ENCODE results near the gene KRTAP10-8. TPM values are rescaled to one million over a fixed set of nuclear protein-coding genes. Genes with fewer than 3 reads are reported as not detected.
"Not testable (repeated sequence)": the region's sequence is repeated elsewhere in the genome, so short reads cannot be mapped to it uniquely, and the experiment has no call there.

The KRTAP10-8 gene
- total RNA-seq, 2 experiments from 2014 or later = not detected

GRCh38 chr21:44638506-44639330 is 26.8 kb downstream of the KRTAP10-8 start:
- POLR2A ChIA-PET, CTCF ChIA-PET: not testable (repeated sequence)

- POLR2A ChIA-PET = no interaction called here
- CTCF ChIA-PET = no interaction called here
These were observed 27.4 kb downstream of the KRTAP10-8 start for GRCh38 chr21:44639331-44639655.

GRCh38 chr21:44640761-44641160 is 28.9 kb downstream of the KRTAP10-8 start:
- CTCF ChIA-PET = no interaction called here
- POLR2A ChIA-PET = no interaction called here

GRCh38 chr21:44643741-44644310 is 31.9 kb downstream of the KRTAP10-8 start:
- ChIA-PET CTCF (no interaction called here), POLR2A (no interaction called here)

GRCh38 chr21:44644878-44645277 is 33.0 kb downstream of the KRTAP10-8 start:
- POLR2A ChIA-PET = no interaction called here
- CTCF ChIA-PET = no interaction called here

- POLR2A ChIA-PET, CTCF ChIA-PET: not testable (repeated sequence)
These were observed 34.7 kb downstream of the KRTAP10-8 start, which contains the start of gene KRTAP10-11 for GRCh38 chr21:44646366-44647221. Gene KRTAP10-11, plus strand, starts transcription at chr21:44646414. Its CDS starts 45 bp downstream, at chr21:44646459.

- ChIA-PET POLR2A (no interaction called here), CTCF (no interaction called here)
These were observed 35.3 kb downstream of the KRTAP10-8 start for GRCh38 chr21:44647222-44647552.

GRCh38 chr21:44648557-44649311 is 36.9 kb downstream of the KRTAP10-8 start:
- CTCF ChIA-PET = no interaction called here
- POLR2A ChIA-PET = no interaction called here

GRCh38 chr21:44649521-44650100 is 37.7 kb downstream of the KRTAP10-8 start:
- ChIA-PET POLR2A (no interaction called here), CTCF (no interaction called here)

GRCh38 chr21:44650265-44650972 is 38.5 kb downstream of the KRTAP10-8 start:
- POLR2A ChIA-PET = no interaction called here
- CTCF ChIA-PET = no interaction called here

GRCh38 chr21:44650973-44651675 is 39.2 kb downstream of the KRTAP10-8 start:
- ChIA-PET POLR2A (no interaction called here), CTCF (no interaction called here)

GRCh38 chr21:44653123-44653522 is 41.2 kb downstream of the KRTAP10-8 start:
- POLR2A ChIA-PET = no interaction called here
- CTCF ChIA-PET = interaction anchor here (0.8 kb wide), 1 partner anchor 87 kb away, joined by 3 read pairs; no protein-coding TSS in a partner anchor

- CTCF ChIA-PET = interaction anchor here (0.8 kb wide), 1 partner anchor 86 kb away, joined by 3 read pairs; no protein-coding TSS in a partner anchor
- POLR2A ChIA-PET = no interaction called here
These were observed 42.0 kb downstream of the KRTAP10-8 start for GRCh38 chr21:44653656-44654575.

- ChIA-PET CTCF (no interaction called here), POLR2A (no interaction called here)
These were observed 42.8 kb downstream of the KRTAP10-8 start, which contains the start of gene KRTAP12-4 for GRCh38 chr21:44654576-44655175. Gene KRTAP12-4, minus strand, starts transcription at chr21:44654659. Its CDS starts 45 bp downstream, at chr21:44654614.

- CTCF ChIA-PET = no interaction called here
- POLR2A ChIA-PET = no interaction called here
These were observed 45.0 kb downstream of the KRTAP10-8 start for GRCh38 chr21:44656868-44657267.

- CTCF ChIA-PET = no interaction called here
- POLR2A ChIA-PET = no interaction called here
These were observed 46.0 kb downstream of the KRTAP10-8 start, which contains the start of gene KRTAP12-3 for GRCh38 chr21:44657635-44658540. Gene KRTAP12-3, plus strand, starts transcription at chr21:44657932. Its CDS starts 48 bp downstream, at chr21:44657980.

Data from activated CD8-positive, alpha-beta memory T cell treated with anti-CD3 and anti-CD28 coated beads for 36 hours (primary cell).